Aorta (tissue), 5 donors: ENCODE measurements around the gene CDX1. TPM values are rescaled to one million over a fixed set of nuclear protein-coding genes. Genes with fewer than 3 reads are reported as not detected.
A peak's percentile ranks its signal among the peaks of the same experiment; 100 is the strongest.

ENCODE experiments used
- ATAC-seq: fragments of 200-7000 bp; cut with Tn5 transposase; one replicate; pipeline ENCODE4 v1.9.1; 2022; ENCODE audit warnings: moderate library complexity; ENCODE audit not compliant: low FRiP score
- DNase-seq, 2 donors: peaks; one replicate each; pipeline ENCODE4 v3.0.0-alpha.2; 2020
- H3K27ac ChIP-seq, 2 donors: one replicate each; pipeline ENCODE4 v1.5.1; 2013; ENCODE audit warnings: low read length in 2 of 2, mild to moderate bottlenecking in 2 of 2, moderate library complexity in 2 of 2, control low read depth in 1 of 2, inconsistent platforms in 1 of 2, low read depth in 1 of 2
- H3K27me3 ChIP-seq, 2 donors: one replicate each; pipeline ENCODE4 v1.6.1; 2013; ENCODE audit warnings: control low read depth in 1 of 2, low read length in 1 of 2, mild to moderate bottlenecking in 1 of 2, moderate library complexity in 1 of 2; ENCODE audit not compliant: insufficient read depth in 2 of 2, control insufficient read depth in 1 of 2
- H3K36me3 ChIP-seq, 2 donors: one replicate each; pipeline ENCODE4 v1.6.1; 2013; ENCODE audit warnings: control low read depth in 1 of 2, low read length in 1 of 2, mild to moderate bottlenecking in 1 of 2; ENCODE audit not compliant: insufficient read depth in 2 of 2, control insufficient read depth in 1 of 2
- H3K4me1 ChIP-seq, 2 donors: one replicate each; pipeline ENCODE4 v1.6.1; 2013; ENCODE audit warnings: low read length in 2 of 2, control low read depth in 1 of 2, mild to moderate bottlenecking in 1 of 2, moderate library complexity in 1 of 2; ENCODE audit not compliant: insufficient read depth in 2 of 2, control insufficient read depth in 1 of 2
- H3K4me3 ChIP-seq, 2 donors: one replicate each; pipeline ENCODE4 v1.5.1; 2013; ENCODE audit warnings: low read length in 2 of 2, control low read depth in 1 of 2, mild to moderate bottlenecking in 1 of 2
- H3K9me3 ChIP-seq: one replicate; pipeline ENCODE4 v1.6.1; 2013; ENCODE audit warnings: mild to moderate bottlenecking, low read length; ENCODE audit not compliant: control insufficient read depth
- WGBS, 2 donors: extraction: QIAGEN DNeasy Blood & Tissue Kit; methylation state at CpG; one replicate each; pipeline ENCODE4 v1.1.7; 2013; 5-methylcytosine and 5-hydroxymethylcytosine counted together
- intact Hi-C, 2 donors: fragments of 100-400 bp; cut with DNase I; formaldehyde crosslinking; loops; one replicate each; pipeline versions ENCODE4 v1.14.2 to v1.15.0; 2022
- polyA plus RNA-seq, 2 donors: library from polyadenylated mRNA; stranded (reverse); fragments of 200-250 nt; gene quantifications; one replicate each; pipeline ENCODE4 v1.2.3, GENCODE V29; 2013
- total RNA-seq, 2 donors: library from RNA; stranded (reverse); fragmentation: NEBNext Ultra II Directional; extraction: Animal tissue kit (Norgen Biotek cat#: 25700); gene quantifications; one replicate each; pipeline ENCODE4 v1.2.1, GENCODE V29; 2021
- donor health status: healthy with polysubstance abuse.
- donor health status: Bipolar disorder and iron deficiency.
- donor health status: DM: no; HTN: no; CAD: no.
- donor health status: DM: no; HTN: no; CAD: no.
- donor health status: DM: yes; HTN: yes; CAD: no.

CDX1 gene
- total and polyA plus RNA-seq, 4 donors = 0.69 to 30.2 TPM; not detected in 2

- no peak for DNase-seq
- H3K4me3 ChIP-seq = no peak overlapping the region
- H3K9me3 ChIP-seq = no peaks in the 10 kb centered on the region
- H3K36me3 ChIP-seq = no peaks in the 10 kb centered on the region
- no peaks in the 10 kb centered on the region for H3K4me1 ChIP-seq
- H3K27me3 ChIP-seq = no peaks in the 10 kb centered on the region
- 88 to 93% methylated on average over 6 of the region's 6 CpGs for WGBS, 2 donors
- intact Hi-C loops = no loop called here
- H3K27ac ChIP-seq = no peak overlapping the region
- no peak for ATAC-seq
These were observed 39.7 kb downstream of the CDX1 start for GRCh38 chr5:150206098-150206778.

- H3K36me3 ChIP-seq = no peaks in the 10 kb centered on the region
- WGBS, 2 donors = 93 to 95% methylated on average over 6 of the region's 6 CpGs
- no peaks in the 10 kb centered on the region for H3K27me3 ChIP-seq
- no peaks in the 10 kb centered on the region for H3K9me3 ChIP-seq
- no peak overlapping the region for H3K27ac ChIP-seq
- intact Hi-C loops = no loop called here
- H3K4me3 ChIP-seq = no peak overlapping the region
- no peak for DNase-seq
- ATAC-seq = no peak
- no peaks in the 10 kb centered on the region for H3K4me1 ChIP-seq
These were observed 40.2 kb downstream of the CDX1 start for GRCh38 chr5:150206779-150207115.

- Histone ChIP-seq H3K4me3 (no peak overlapping the region), H3K27me3 (no peaks in the 10 kb centered on the region), H3K9me3 (no peaks in the 10 kb centered on the region), H3K4me1 (no peaks in the 10 kb centered on the region), H3K27ac (no peak overlapping the region), H3K36me3 (no peaks in the 10 kb centered on the region)
- WGBS, 2 donors = 68 to 78% methylated on average over 19 of the region's 19 CpGs
- ATAC-seq (peak; percentile 57), DNase-seq (no peak)
- intact Hi-C loops = no loop called here
These were observed 41.9 kb downstream of the CDX1 start for GRCh38 chr5:150208187-150209098.

- Histone ChIP-seq H3K27me3 (no peaks in the 10 kb centered on the region), H3K9me3 (no peaks in the 10 kb centered on the region), H3K36me3 (no peaks in the 10 kb centered on the region), H3K4me1 (no peaks in the 10 kb centered on the region), H3K27ac (no peak overlapping the region), H3K4me3 (no peak overlapping the region)
- ATAC-seq = no peak
- 71 to 74% methylated on average over 21 of the region's 21 CpGs for WGBS, 2 donors
- peak; percentile 73 to 80 for DNase-seq
- intact Hi-C loops = no loop called here
These were observed 42.6 kb downstream of the CDX1 start for GRCh38 chr5:150209099-150209635.

GRCh38 chr5:150210644-150211043 lies 44.1 kb downstream of the CDX1 start:
- Histone ChIP-seq H3K27ac (no peak overlapping the region), H3K36me3 (no peaks in the 10 kb centered on the region), H3K9me3 (no peaks in the 10 kb centered on the region), H3K4me3 (no peak overlapping the region), H3K4me1 (no peaks in the 10 kb centered on the region), H3K27me3 (no peaks in the 10 kb centered on the region)
- WGBS, 2 donors = 82 to 86% methylated on average over 6 of the region's 6 CpGs
- DNase-seq = no peak
- ATAC-seq = no peak
- intact Hi-C loops = no loop called here

GRCh38 chr5:150211156-150212030 lies 44.8 kb downstream of the CDX1 start:
- Histone ChIP-seq H3K27ac (no peak overlapping the region), H3K4me3 (no peak overlapping the region), H3K27me3 (no peaks in the 10 kb centered on the region), H3K9me3 (no peaks in the 10 kb centered on the region), H3K4me1 (no peaks in the 10 kb centered on the region), H3K36me3 (no peaks in the 10 kb centered on the region)
- no peak for ATAC-seq
- intact Hi-C loops = no loop called here
- WGBS, 2 donors = 85% methylated on average over 15 of the region's 15 CpGs
- no peak for DNase-seq

GRCh38 chr5:150213530-150213929 lies 47.0 kb downstream of the CDX1 start:
- Histone ChIP-seq H3K9me3 (no peaks in the 10 kb centered on the region), H3K4me3 (no peak overlapping the region), H3K4me1 (no peaks in the 10 kb centered on the region), H3K36me3 (no peaks in the 10 kb centered on the region), H3K27ac (no peak overlapping the region), H3K27me3 (no peaks in the 10 kb centered on the region)
- intact Hi-C loops = no loop called here
- no peak for DNase-seq
- 86 to 89% methylated on average over 6 of the region's 6 CpGs for WGBS, 2 donors
- ATAC-seq = no peak

GRCh38 chr5:150214289-150214688 lies 47.7 kb downstream of the CDX1 start:
- no peaks in the 10 kb centered on the region for H3K27me3 ChIP-seq
- intact Hi-C loops = no loop called here
- ATAC-seq (peak; percentile 53), DNase-seq (peak; percentile 82 to 88)
- no peaks in the 10 kb centered on the region for H3K36me3 ChIP-seq
- no peaks in the 10 kb centered on the region for H3K9me3 ChIP-seq
- no peak overlapping the region for H3K4me3 ChIP-seq
- H3K27ac ChIP-seq = peak overlapping the region in 1 of 2 donors; percentile 23
- H3K4me1 ChIP-seq = no peaks in the 10 kb centered on the region
- 3 to 6% methylated on average over 6 to 7 of the region's 7 CpGs for WGBS, 2 donors
